Measurements from ENCODE around the gene TMBIM6.

TMBIM6 gene

GRCh38 chr12:49741882-49742620, 694 bp downstream of the TMBIM6 start:
- POLR2A ChIA-PET = interaction anchor here (0.6 to 1.9 kb wide), 45 partner anchors 8 to 478 kb away, joined by 3 to 15 read pairs (median 6); partner anchors contain the start of genes BCDIN3D, CERS5, COX14 and NCKAP5L
- peak overlapping the region; percentile 92 for H3K27ac ChIP-seq (ENCODE audit: extremely low read depth, low read depth, low read length)
- peak overlapping the region; percentile 74 for H3K4me3 ChIP-seq (ENCODE audit: low read depth, low read length)
- peaks cover 11% of the 10 kb centered on the region for H3K4me1 ChIP-seq (ENCODE audit: control insufficient read depth, insufficient read depth, low read length)
- CTCF ChIA-PET = interaction anchor here (0.6 to 2.7 kb wide), 37 partner anchors 8 to 284 kb away, joined by 3 to 20 read pairs (median 6); no protein-coding TSS in a partner anchor
- H3K36me3 ChIP-seq (ENCODE audit: control insufficient read depth in 2 of 2, insufficient read depth in 1 of 2, low read length in 2 of 2) = peaks cover 5 to 16% of the 10 kb centered on the region in 2 experiments; a peak in 2 of 3 replicates
- no peaks in the 10 kb centered on the region for H3K9me3 ChIP-seq (ENCODE audit: control insufficient read depth, insufficient read depth, low read depth, low read length)
- TF ChIP-seq ZEB2 (tag by site-specific recombination; IDR thresholded peaks at IDR 0.05) (peak; percentile 76), SCRT2 (tag by site-specific recombination; IDR thresholded peaks at IDR 0.05) (peak; percentile 58), ZBTB20 (tag by site-specific recombination; IDR thresholded peaks at IDR 0.05) (peak; percentile 82; the same call in 1 of the 2 replicates), EGR2 (tag by site-specific recombination; IDR thresholded peaks at IDR 0.05; ENCODE audit: low read depth) (peak; percentile 95), ZNF561 (tag by site-specific recombination; IDR thresholded peaks at IDR 0.05; ENCODE audit: borderline replicate concordance) (peak; percentile 62; the same call in 1 of the 2 replicates), RBAK (tag by site-specific recombination; IDR thresholded peaks at IDR 0.05) (no peak), ZNF660 (tag by site-specific recombination; IDR thresholded peaks at IDR 0.05) (no peak), ZBTB10 (tag by site-specific recombination; IDR thresholded peaks at IDR 0.05) (peak; percentile 66), SP2 (tag by site-specific recombination; IDR thresholded peaks at IDR 0.05) (peak; percentile 81), ZNF785 (tag by site-specific recombination; IDR thresholded peaks at IDR 0.05) (no peak), ZNF148 (tag by site-specific recombination; IDR thresholded peaks at IDR 0.05; ENCODE audit: borderline replicate concordance) (no peak), ZNF341 (tag by site-specific recombination; IDR thresholded peaks at IDR 0.05; ENCODE audit: low read depth) (no peak), OVOL3 (tag by site-specific recombination; IDR thresholded peaks at IDR 0.05) (no peak), SCRT1 (tag by site-specific recombination; IDR thresholded peaks at IDR 0.05; ENCODE audit: borderline replicate concordance) (no peak), ZNF394 (tag by site-specific recombination; IDR thresholded peaks at IDR 0.05; ENCODE audit: borderline replicate concordance) (0 out of 2 replicates have a peak, but pooled peaks have one; percentile 32), MZF1 (tag by site-specific recombination; IDR thresholded peaks at IDR 0.05; ENCODE audit: borderline replicate concordance) (no peak), ZXDB (tag by site-specific recombination; IDR thresholded peaks at IDR 0.05) (peak; percentile 15; the same call in 1 of the 2 replicates), FEZF1 (tag by site-specific recombination; IDR thresholded peaks at IDR 0.05) (no peak), ZNF155 (tag by site-specific recombination; IDR thresholded peaks at IDR 0.05) (no peak), ZIC2 (tag by site-specific recombination; IDR thresholded peaks at IDR 0.05) (peak; percentile 16; the same call in 1 of the 2 replicates), ZNF580 (tag by site-specific recombination; IDR thresholded peaks at IDR 0.05) (no peak), ZFP69B (tag by site-specific recombination; IDR thresholded peaks at IDR 0.05) (no peak), ZNF138 (tag by site-specific recombination; IDR thresholded peaks at IDR 0.05; ENCODE audit: borderline replicate concordance) (no peak), SP7 (tag by site-specific recombination; IDR thresholded peaks at IDR 0.05) (peak; percentile 8; the same call in 1 of the 2 replicates), KLF9 (tag by site-specific recombination; IDR thresholded peaks at IDR 0.05; ENCODE audit: low read depth) (0 out of 2 replicates have a peak, but pooled peaks have one; percentile 34), ZNF626 (tag by site-specific recombination; IDR thresholded peaks at IDR 0.05) (no peak), ZNF791 (tag by site-specific recombination; IDR thresholded peaks at IDR 0.05) (no peak), ZNF211 (tag by site-specific recombination; IDR thresholded peaks at IDR 0.05; ENCODE audit: low read depth) (no peak), GLI4 (tag by site-specific recombination; IDR thresholded peaks at IDR 0.05) (peak; percentile 38; the same call in 1 of the 2 replicates), BCL11B (tag by site-specific recombination; IDR thresholded peaks at IDR 0.05; ENCODE audit: low read depth) (no peak), KLF8 (tag by site-specific recombination; IDR thresholded peaks at IDR 0.05) (no peak; the same call in 1 of the 2 replicates), ZNF37A (tag by site-specific recombination; IDR thresholded peaks at IDR 0.05) (no peak), ZBTB8A (tag by site-specific recombination; IDR thresholded peaks at IDR 0.05) (peak; percentile 64), ZNF843 (tag by site-specific recombination; IDR thresholded peaks at IDR 0.05) (peak; percentile 34; the same call in 1 of the 2 replicates)
